HL-60/S4 (cell line): ENCODE measurements around the gene PHKA2.

ENCODE experiments used
- in situ Hi-C: fragments of 300-500 bp; cut with MboI; formaldehyde crosslinking; loops from 2 replicates; pipeline ENCODE4 v1.14.3; 2022; ENCODE audit warnings: low sequenced_read_pairs

PHKA2 gene

DNA sequence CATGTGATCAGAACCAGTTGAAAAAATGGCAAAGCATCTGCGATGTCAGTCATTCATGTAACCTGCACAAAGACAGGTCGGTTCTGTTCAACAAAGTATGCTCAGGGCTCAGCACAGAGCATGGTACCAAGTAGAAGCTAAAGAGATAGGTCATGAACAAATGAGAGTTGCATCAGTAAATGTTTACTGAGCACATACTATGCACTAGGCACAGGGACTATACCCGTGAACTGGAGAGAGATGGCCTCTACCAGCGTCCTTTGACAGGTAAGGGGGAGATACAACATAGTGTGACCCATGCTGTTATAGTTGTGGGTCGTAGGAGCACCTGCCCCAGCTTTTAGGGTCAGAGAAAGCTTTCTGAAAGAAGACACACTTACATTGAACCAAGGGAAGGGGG, 46.7 kb downstream of the PHKA2 start:
- in situ Hi-C loops, result loop anchor here (25.0 kb wide), 1 partner anchor 400 kb away; the partner anchor contains the start of gene PDHA1

DNA sequence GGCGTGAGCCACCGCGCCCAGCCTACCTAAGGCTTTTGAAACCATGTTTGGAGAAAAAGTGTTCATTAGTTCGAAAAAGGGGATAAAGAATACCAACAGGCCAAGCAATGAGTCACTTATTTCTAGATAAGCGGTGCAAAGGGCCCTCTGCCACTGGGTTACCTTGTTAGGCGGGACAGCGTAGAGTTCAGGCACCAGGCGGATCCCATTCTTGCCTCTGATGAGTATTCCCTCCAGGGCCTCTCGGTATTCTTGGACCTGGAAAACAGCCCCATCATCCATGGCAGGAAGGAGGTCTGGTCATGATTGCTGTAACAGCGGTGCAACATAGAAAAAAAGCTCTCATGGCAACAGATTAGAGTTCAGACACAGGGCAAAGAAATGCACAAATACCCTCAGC, 48.0 kb downstream of the PHKA2 start:
- in situ Hi-C loops, result loop anchor here (25.0 kb wide), 1 partner anchor 401 kb away; the partner anchor contains the start of gene PDHA1

DNA sequence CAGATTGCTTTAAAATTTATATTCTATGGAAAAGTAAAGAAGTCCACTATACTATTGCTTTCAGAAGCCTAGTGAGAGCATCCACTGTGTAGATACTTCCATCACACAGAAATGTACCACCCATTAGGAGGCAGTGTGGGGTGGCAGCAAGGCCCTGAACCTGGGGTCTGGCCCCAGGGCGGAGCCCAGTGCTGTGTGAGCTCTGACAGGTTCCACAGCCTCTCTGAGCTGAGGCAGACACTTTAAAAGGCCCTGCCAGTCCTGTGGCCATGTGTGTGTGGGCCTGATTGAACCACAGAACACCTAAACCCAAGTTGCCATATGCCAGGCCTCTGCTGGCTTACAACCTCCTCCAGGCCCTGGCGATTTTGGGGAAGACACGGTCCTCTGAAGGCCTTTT, 49.2 kb downstream of the PHKA2 start:
- in situ Hi-C loops, result loop anchor here (25.0 kb wide), 1 partner anchor 403 kb away; the partner anchor contains the start of gene PDHA1

DNA sequence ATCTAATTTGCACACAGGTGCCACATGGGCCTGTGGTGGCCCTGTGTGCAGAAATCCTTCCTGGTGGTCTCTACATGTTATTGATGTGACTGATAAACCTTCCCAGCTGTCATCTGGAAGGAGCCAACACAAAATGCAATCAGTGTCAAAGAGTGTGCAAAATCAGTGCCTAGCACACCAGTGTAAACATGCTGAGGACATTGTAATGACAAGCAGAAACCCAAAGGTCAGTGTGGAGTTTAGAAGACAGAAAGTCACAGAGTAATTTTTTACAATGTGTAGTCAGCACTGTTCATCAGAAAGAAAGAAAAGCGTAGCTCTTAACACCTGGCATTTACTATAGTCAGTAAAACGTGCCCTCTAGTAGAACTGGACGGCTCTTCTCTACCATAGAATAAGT, 50.3 kb downstream of the PHKA2 start:
- in situ Hi-C loops, result loop anchor here (25.0 kb wide), 1 partner anchor 404 kb away; the partner anchor contains the start of gene PDHA1

GRCh38 chrX:18931972-18932371, 51.9 kb downstream of the PHKA2 start:
- in situ Hi-C loops, result loop anchor here (25.0 kb wide), 1 partner anchor 405 kb away; the partner anchor contains the start of gene PDHA1

DNA sequence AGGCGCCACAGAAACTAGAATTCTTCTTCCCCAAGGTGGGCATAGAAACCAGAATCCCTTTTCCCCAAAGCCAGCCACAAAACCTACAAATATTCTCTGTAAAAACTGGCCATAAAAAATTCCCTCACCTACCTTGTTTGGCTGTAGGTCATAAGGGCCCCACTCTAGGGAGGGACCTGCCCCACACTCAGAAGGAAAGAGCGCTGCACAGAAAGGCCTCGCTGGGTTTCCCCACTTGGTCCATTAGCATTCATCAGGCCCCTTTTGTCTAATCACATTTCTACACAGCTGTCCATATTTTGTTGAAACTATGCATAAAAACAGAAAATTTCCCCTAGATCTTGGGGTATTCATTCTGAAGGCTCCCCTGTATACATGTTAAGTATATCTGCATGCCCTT, 54.1 kb downstream of the PHKA2 start:
- in situ Hi-C loops, result loop anchor here (25.0 kb wide), 1 partner anchor 408 kb away; the partner anchor contains the start of gene PDHA1

DNA sequence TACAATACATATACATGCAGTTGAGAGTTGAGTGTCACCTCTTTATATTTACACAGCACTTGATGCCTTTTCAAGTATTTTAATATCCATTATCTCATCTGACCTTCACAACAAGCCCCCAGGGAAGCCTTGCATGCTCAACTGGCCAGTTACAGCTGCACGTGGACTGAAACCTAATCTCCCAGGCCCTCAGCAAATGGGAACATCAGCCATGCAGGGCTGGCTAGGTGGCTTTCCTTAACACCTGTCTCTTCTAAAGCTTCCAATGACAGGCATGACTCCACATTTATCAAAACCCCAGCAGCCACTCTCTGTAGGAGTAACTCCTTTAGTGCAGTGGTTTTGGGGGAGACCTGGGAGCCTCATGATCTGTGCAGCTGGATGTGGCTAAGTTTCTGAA, 56.4 kb downstream of the PHKA2 start:
- in situ Hi-C loops, result loop anchor here (25.0 kb wide), 1 partner anchor 410 kb away; the partner anchor contains the start of gene PDHA1

- in situ Hi-C loops, result loop anchor here (25.0 kb wide), 1 partner anchor 413 kb away; the partner anchor contains the start of gene PDHA1
These were observed 59.3 kb downstream of the PHKA2 start for GRCh38 chrX:18924507-18925088.

- in situ Hi-C loops, result no loop called here
These were observed 63.3 kb downstream of the PHKA2 start for GRCh38 chrX:18920566-18920965.

DNA sequence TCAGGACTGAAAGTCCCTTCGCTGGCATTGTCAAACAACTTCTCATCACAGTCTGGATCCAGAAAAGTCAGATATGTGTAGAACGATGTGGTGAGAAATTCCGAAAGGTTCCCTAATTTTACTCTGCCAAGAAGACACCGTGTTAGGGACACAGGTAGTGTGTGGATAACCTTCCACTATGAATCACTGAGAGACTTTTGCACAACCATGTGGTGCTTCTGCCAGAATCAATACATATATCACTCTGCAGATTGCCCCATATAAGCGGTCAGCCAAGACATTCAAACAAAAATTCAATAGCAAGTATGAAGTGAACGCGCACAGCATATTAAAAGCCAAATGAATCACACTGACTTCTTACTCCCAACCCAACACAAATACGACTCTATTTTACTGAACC, 63.8 kb downstream of the PHKA2 start:
- in situ Hi-C loops, result no loop called here

- in situ Hi-C loops, result no loop called here
These were observed 66.1 kb downstream of the PHKA2 start for GRCh38 chrX:18917831-18918230.

GRCh38 chrX:18906286-18906685, 77.6 kb downstream of the PHKA2 start:
- in situ Hi-C loops, result no loop called here

- in situ Hi-C loops, result no loop called here
These were observed 83.4 kb downstream of the PHKA2 start for GRCh38 chrX:18900401-18900976.

DNA sequence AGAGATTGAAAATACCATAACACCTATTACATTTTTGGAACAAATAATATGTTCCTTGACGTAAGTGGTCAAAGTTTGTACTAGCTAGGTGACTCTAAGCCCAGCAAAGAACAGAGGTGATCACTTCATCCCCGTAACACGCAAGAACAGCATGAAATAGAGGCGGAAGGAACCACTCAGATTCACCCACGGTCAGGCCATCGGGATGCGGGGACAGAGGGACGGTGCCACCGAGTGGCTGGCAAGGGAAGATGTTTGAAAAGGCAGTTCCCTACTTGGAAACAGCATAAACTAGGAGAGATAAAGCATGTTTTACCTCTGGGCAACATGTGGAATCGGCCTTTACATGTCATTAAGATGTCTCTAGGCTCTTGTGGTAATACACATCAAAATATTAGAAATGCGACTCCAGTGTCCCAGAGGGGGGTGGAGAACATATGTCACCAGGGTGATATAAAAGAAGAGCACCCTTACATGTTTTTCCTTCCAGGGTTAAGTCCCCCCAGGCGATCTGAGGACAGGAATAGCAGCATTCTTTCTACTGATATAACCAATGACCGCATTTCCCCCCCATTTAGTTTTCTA, 84.0 kb downstream of the PHKA2 start:
- in situ Hi-C loops, result no loop called here

GRCh38 chrX:18898492-18898891, 85.4 kb downstream of the PHKA2 start:
- in situ Hi-C loops, result no loop called here

- in situ Hi-C loops, result no loop called here
These were observed 85.8 kb downstream of the PHKA2 start for GRCh38 chrX:18898091-18898490.

- in situ Hi-C loops, result no loop called here
These were observed 86.3 kb downstream of the PHKA2 start for GRCh38 chrX:18897611-18898010.

DNA sequence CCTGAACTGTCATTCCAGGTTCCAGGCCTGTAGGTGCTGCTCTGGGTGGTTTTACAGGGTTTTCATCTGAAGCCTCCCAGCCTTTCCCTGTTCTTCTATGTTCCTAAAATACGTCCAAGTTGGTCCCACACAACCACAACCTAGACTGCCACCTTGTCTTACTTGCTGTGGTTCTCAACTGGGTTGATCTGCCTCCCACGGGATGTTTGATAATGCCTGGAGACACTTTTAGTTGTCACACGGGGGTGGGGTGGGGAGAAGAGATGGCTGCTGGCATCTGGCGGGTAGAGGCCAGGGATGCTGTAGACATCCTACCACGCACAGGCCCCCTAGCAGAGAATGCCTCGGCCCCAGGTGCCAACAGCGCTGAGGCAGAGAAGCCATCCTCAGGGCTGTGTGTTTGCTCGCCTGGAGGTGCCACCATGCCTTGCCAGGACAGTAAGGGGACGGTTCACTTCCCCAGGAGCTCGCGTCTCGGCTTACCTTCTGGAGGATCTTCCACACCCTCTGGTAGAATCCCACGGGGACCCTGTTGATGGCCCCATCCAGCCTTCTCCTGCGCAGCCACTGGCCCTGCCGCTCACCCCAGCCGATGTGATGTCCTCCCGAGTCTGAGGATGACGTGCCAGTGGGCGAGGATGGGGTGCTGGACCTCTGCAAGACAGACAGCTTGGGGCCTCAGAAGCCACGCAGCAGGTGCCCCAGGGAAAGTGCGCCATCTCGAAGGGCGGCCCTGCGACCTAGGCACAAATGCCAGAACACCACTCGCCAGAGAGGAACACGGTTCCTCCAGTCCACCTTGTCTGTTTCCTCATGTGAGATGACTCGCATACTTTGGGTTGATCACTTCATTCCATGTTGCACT, 87.0 kb downstream of the PHKA2 start:
- in situ Hi-C loops, result no loop called here

GRCh38 chrX:18895189-18895951, 88.5 kb downstream of the PHKA2 start:
- in situ Hi-C loops, result no loop called here

- in situ Hi-C loops, result no loop called here
These were observed 89.8 kb downstream of the PHKA2 start for GRCh38 chrX:18894156-18894555.
